ENCODE results near the gene USP43. TPM values are rescaled to one million over a fixed set of nuclear protein-coding genes. Genes with fewer than 3 reads are reported as not detected.

USP43 gene
- total and polyA plus RNA-seq, 10 of the 15 experiments (the other 5 are each of a cell fraction or from before 2014, with no cell fraction given) = 0.94 TPM; not detected in 9

DNA sequence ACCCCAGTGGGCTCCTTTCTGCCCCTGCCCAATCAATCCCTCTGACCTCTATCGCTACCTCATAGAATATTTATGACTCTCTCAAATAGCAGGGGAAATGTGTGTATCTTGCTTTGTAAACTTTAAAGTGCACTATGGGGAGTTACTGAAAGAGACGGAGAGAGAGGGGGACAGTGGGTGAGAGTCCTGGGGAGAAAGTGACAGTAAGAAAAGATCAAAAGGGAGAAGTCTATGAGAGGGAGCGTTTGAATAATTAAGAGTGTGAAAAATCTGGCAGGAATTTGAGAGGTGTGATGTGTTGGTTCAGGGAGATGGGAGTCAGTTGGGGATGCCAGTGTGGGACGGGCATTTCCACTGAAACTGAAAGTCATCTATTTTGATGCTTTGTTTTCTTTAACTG, 32.6 kb downstream of the USP43 start:
- BruUV-seq (replicated peaks) = no TSS peak
- ATAC-seq = no peak
- ChIA-PET POLR2A (no interaction called here), SMC1A (ENCODE audit: uncharacterized antibody, unreplicated experiment) (no interaction called here), CTCF (no interaction called here), RAD21 (ENCODE audit: unreplicated experiment) (no interaction called here)
- Histone ChIP-seq H3K27me3 (replicated peaks in 1 of 2; ENCODE audit: control insufficient read depth in 2 of 2, insufficient read depth in 2 of 2, low read length in 1 of 2) (no peaks in the 10 kb centered on the region), H4K20me1 (ENCODE audit: control insufficient read depth, insufficient read depth) (no peaks in the 10 kb centered on the region), H3K79me2 (ENCODE audit: control insufficient read depth, insufficient read depth, low read length) (no peaks in the 10 kb centered on the region), H3K36me3 (ENCODE audit: control insufficient read depth in 2 of 2, insufficient read depth in 2 of 2, low read length in 1 of 2) (no peaks in the 10 kb centered on the region), H3K9me3 (replicated peaks; ENCODE audit: control insufficient read depth, insufficient read depth, low read length) (peaks cover 3% of the 10 kb centered on the region; the same call in 2 of the 3 replicates), H3K9ac (ENCODE audit: control insufficient read depth, insufficient read depth, low read length) (no peak overlapping the region), H3K4me3 (no peak overlapping the region), H3K27ac (ENCODE audit: control insufficient read depth, insufficient read depth) (no peak overlapping the region), H3K4me1 (ENCODE audit: control insufficient read depth, insufficient read depth, low read length) (no peaks in the 10 kb centered on the region), H2AFZ (ENCODE audit: control insufficient read depth, low read depth, low read length) (no peak overlapping the region), H3K4me2 (ENCODE audit: control insufficient read depth, insufficient read depth) (no peak overlapping the region)
- 50% methylated on average over 4 of the region's 4 CpGs for whole genome bisulfite sequencing (ENCODE audit: insufficient coverage, insufficient replicate concordance, low lambda C conversion rate, missing lambda C conversion rate)
- in situ Hi-C loops (cut with MboI) (no loop called here), intact Hi-C loops (cut with micrococcal nuclease; ENCODE audit: unreplicated experiment) (no loop called here)
- no peak for FAIRE-seq
- no peak for DNase-seq (ENCODE audit: low read depth, low spot score)
- TF ChIP-seq ZZZ3 (IDR thresholded peaks at IDR 0.05; ENCODE audit: control insufficient read depth, insufficient read length, low read depth) (no peak), NR2C1 (IDR thresholded peaks at IDR 0.05) (no peak)

DNA sequence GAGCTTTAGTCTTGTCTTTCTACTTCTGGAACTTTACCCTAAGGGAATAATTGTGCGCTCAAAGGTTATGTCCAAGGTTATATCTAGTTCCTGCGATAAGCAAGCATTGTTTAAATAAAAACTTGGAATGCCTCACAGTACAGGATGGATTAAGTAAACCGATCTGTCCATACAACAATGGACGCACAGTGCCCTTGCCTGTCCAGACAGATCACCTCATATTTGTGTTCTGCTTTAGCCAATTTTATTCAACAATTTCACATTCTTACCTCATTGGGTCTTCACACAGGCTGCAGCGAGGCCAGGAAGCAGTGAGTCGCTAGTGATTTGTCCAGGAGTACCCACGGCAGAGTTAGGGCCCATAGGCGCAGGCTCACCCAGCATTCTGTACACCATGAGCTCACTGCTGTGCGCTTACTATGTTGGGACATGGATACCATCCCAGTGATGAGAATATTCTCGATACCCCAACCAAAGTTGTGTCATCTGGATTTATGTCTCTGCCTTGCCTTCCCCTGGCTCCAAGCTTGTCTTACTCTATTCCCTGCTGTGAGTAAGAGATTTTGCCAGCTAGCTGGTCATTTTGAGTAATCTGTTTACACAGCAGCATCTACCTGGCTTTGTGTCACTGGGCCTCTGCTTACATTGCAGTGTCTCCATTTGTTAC, 39.8 kb downstream of the USP43 start:
- H3K4me1 ChIP-seq (ENCODE audit: control insufficient read depth, insufficient read depth, low read length) = no peaks in the 10 kb centered on the region
- no peaks in the 10 kb centered on the region for H3K36me3 ChIP-seq (ENCODE audit: control insufficient read depth in 2 of 2, insufficient read depth in 2 of 2, low read length in 1 of 2)
- DNase-seq (ENCODE audit: low read depth, low spot score) (no peak), FAIRE-seq (no peak), ATAC-seq (no peak)
- 41% methylated on average over 10 of the region's 10 CpGs for WGBS (ENCODE audit: insufficient coverage, insufficient replicate concordance, low lambda C conversion rate, missing lambda C conversion rate)
- no peaks in the 10 kb centered on the region for H3K79me2 ChIP-seq (ENCODE audit: control insufficient read depth, insufficient read depth, low read length)
- H3K4me3 ChIP-seq = no peak overlapping the region
- CTCF ChIA-PET = no interaction called here
- no peak overlapping the region for H3K27ac ChIP-seq (ENCODE audit: control insufficient read depth, insufficient read depth)
- TF ChIP-seq NRF1 (conservative IDR thresholded peaks at IDR 0.05; ENCODE audit: low read depth, low read length) (no peak), SRF (IDR thresholded peaks at IDR 0.05; ENCODE audit: low read depth in 2 of 2, low read length in 2 of 2) (no peak), SPI1 (IDR thresholded peaks at IDR 0.05; ENCODE audit: borderline replicate concordance, insufficient read depth, low read depth, low read length) (no peak), POU2F2 (IDR thresholded peaks at IDR 0.05; ENCODE audit: borderline replicate concordance, low read depth, low read length) (no peak), NR2F1 (conservative IDR thresholded peaks at IDR 0.05) (no peak), NR2C2 (IDR thresholded peaks at IDR 0.05; ENCODE audit: borderline replicate concordance, control insufficient read depth, insufficient read length, low read depth) (no peak)
- no peak overlapping the region for H3K4me2 ChIP-seq (ENCODE audit: control insufficient read depth, insufficient read depth)
- SMC1A ChIA-PET (ENCODE audit: uncharacterized antibody, unreplicated experiment) = no interaction called here
- BruUV-seq (replicated peaks) = no TSS peak
- in situ Hi-C loops (cut with MboI) (no loop called here), intact Hi-C loops (cut with micrococcal nuclease; ENCODE audit: unreplicated experiment) (no loop called here)
- POLR2A ChIA-PET = no interaction called here
- H4K20me1 ChIP-seq (ENCODE audit: control insufficient read depth, insufficient read depth) = no peaks in the 10 kb centered on the region
- H3K9ac ChIP-seq (ENCODE audit: control insufficient read depth, insufficient read depth, low read length) = no peak overlapping the region
- RAD21 ChIA-PET (ENCODE audit: unreplicated experiment) = no interaction called here
- H3K9me3 ChIP-seq (replicated peaks; ENCODE audit: control insufficient read depth, insufficient read depth, low read length) = peaks cover 2% of the 10 kb centered on the region; the same call in 1 of the 3 replicates
- H2AFZ ChIP-seq (ENCODE audit: control insufficient read depth, low read depth, low read length) = no peak overlapping the region
- no peaks in the 10 kb centered on the region for H3K27me3 ChIP-seq (replicated peaks in 1 of 2; ENCODE audit: control insufficient read depth in 2 of 2, insufficient read depth in 2 of 2, low read length in 1 of 2)
